Measurements from ENCODE around the gene SLC35F3. TPM values are rescaled to one million over a fixed set of nuclear protein-coding genes. Genes with fewer than 3 reads are reported as not detected.

The SLC35F3 gene
- total RNA-seq, 1 donor from 2014 or later: not detected

GRCh38 chr1:234315588-234315987 lies 411.1 kb downstream of the SLC35F3 start:
- no peak for DNase-seq
- intact Hi-C loops (cut with micrococcal nuclease): loop anchor here (10.0 kb wide), 1 partner anchor 201 kb away; no protein-coding TSS in a partner anchor
- Histone ChIP-seq H3K4me1 (no peaks in the 10 kb centered on the region), H3K4me3 (no peak overlapping the region), H3K9me3 (replicated peaks) (no peaks in the 10 kb centered on the region), H3K36me3 (no peaks in the 10 kb centered on the region), H3K27me3 (ENCODE audit: low read depth) (peaks cover 96% of the 10 kb centered on the region), H3K27ac (replicated peaks) (no peak overlapping the region)
- TF ChIP-seq CTCF (IDR thresholded peaks at IDR 0.05; ENCODE audit: borderline replicate concordance): no peak

- Histone ChIP-seq H3K4me3 (no peak overlapping the region), H3K36me3 (no peaks in the 10 kb centered on the region), H3K9me3 (replicated peaks) (no peaks in the 10 kb centered on the region), H3K27ac (replicated peaks) (no peak overlapping the region), H3K4me1 (no peaks in the 10 kb centered on the region), H3K27me3 (ENCODE audit: low read depth) (peaks cover 99% of the 10 kb centered on the region)
- intact Hi-C loops (cut with micrococcal nuclease): loop anchor here (10.0 kb wide), 1 partner anchor 202 kb away; no protein-coding TSS in a partner anchor
- TF ChIP-seq CTCF (IDR thresholded peaks at IDR 0.05; ENCODE audit: borderline replicate concordance): no peak
- DNase-seq: no peak
These were observed 412.0 kb downstream of the SLC35F3 start for GRCh38 chr1:234316486-234316885.

- no peak overlapping the region for H3K27ac ChIP-seq (replicated peaks)
- no peak for TF ChIP-seq CTCF (IDR thresholded peaks at IDR 0.05; ENCODE audit: borderline replicate concordance)
- no peak overlapping the region for H3K4me3 ChIP-seq
- no peak for DNase-seq
- no peaks in the 10 kb centered on the region for H3K9me3 ChIP-seq (replicated peaks)
- no peaks in the 10 kb centered on the region for H3K36me3 ChIP-seq
- no peaks in the 10 kb centered on the region for H3K4me1 ChIP-seq
- intact Hi-C loops (cut with micrococcal nuclease): loop anchor here (10.0 kb wide), 1 partner anchor 202 kb away; no protein-coding TSS in a partner anchor
- peaks cover 99% of the 10 kb centered on the region for H3K27me3 ChIP-seq (ENCODE audit: low read depth)
These were observed 412.5 kb downstream of the SLC35F3 start for GRCh38 chr1:234316937-234317336.

GRCh38 chr1:234320069-234320468 lies 415.6 kb downstream of the SLC35F3 start:
- intact Hi-C loops (cut with micrococcal nuclease): no loop called here
- Histone ChIP-seq H3K27me3 (ENCODE audit: low read depth) (peaks cover 100% of the 10 kb centered on the region), H3K4me3 (no peak overlapping the region)

GRCh38 chr1:234320549-234320948 lies 416.1 kb downstream of the SLC35F3 start:
- intact Hi-C loops (cut with micrococcal nuclease): no loop called here
- H3K9me3 ChIP-seq (replicated peaks): no peaks in the 10 kb centered on the region
- peaks cover 100% of the 10 kb centered on the region for H3K27me3 ChIP-seq (ENCODE audit: low read depth)
- no peaks in the 10 kb centered on the region for H3K36me3 ChIP-seq
- H3K27ac ChIP-seq (replicated peaks): no peak overlapping the region
- no peaks in the 10 kb centered on the region for H3K4me1 ChIP-seq
- no peak for DNase-seq
- H3K4me3 ChIP-seq: no peak overlapping the region
- TF ChIP-seq CTCF (IDR thresholded peaks at IDR 0.05; ENCODE audit: borderline replicate concordance): no peak

More at GRCh38 chr1:234320069-234320468, 415.6 kb downstream of the SLC35F3 start:
- Histone ChIP-seq H3K9me3 (replicated peaks) (no peaks in the 10 kb centered on the region), H3K4me1 (no peaks in the 10 kb centered on the region), H3K36me3 (no peaks in the 10 kb centered on the region), H3K27ac (replicated peaks) (no peak overlapping the region)
- no peak for DNase-seq
- no peak for TF ChIP-seq CTCF (IDR thresholded peaks at IDR 0.05; ENCODE audit: borderline replicate concordance)
